WTC11 (cell line): ENCODE results near the gene SEMA4D.

Source experiments
- ATF2 ChIP-seq: sonication (generic); formaldehyde crosslinking; IDR thresholded peaks from 2 replicates; pipeline ENCODE4 v1.8.1; 2022; ENCODE audit warnings: low read depth, missing genetic modification reagents, borderline replicate concordance
- CREB1 ChIP-seq: sonication (generic); formaldehyde crosslinking; IDR thresholded peaks from 2 replicates; pipeline ENCODE4 v1.8.0; 2023; ENCODE audit warnings: mild to moderate bottlenecking, missing genetic modification reagents
- CTCF ChIP-seq: fragments of 200-600 bp; IDR thresholded peaks from 2 replicates; pipeline ENCODE4 v1.8.0; 2022; ENCODE audit warnings: antibody characterized with exemption
- E2F1 ChIP-seq: sonication (generic); formaldehyde crosslinking; IDR thresholded peaks from 2 replicates; pipeline ENCODE4 v1.8.0; 2022; ENCODE audit warnings: mild to moderate bottlenecking, missing genetic modification reagents
- ELF4 ChIP-seq: sonication (generic); formaldehyde crosslinking; IDR thresholded peaks from 2 replicates; pipeline ENCODE4 v1.8.1; 2022; ENCODE audit warnings: low read depth, mild to moderate bottlenecking, moderate library complexity, missing genetic modification reagents
- ESRRA ChIP-seq: sonication (generic); formaldehyde crosslinking; IDR thresholded peaks from 2 replicates; pipeline ENCODE4 v1.8.1; 2022; ENCODE audit warnings: mild to moderate bottlenecking, missing genetic modification reagents, borderline replicate concordance
- JAZF1 ChIP-seq: fragments of 250-450 bp; sonication (Bioruptor Pico); IDR thresholded peaks from 2 replicates; pipeline ENCODE4 v1.9.0; 2021; ENCODE audit warnings: moderate library complexity, mild to moderate bottlenecking, inconsistent platforms
- PRDM15 ChIP-seq: sonication (generic); formaldehyde crosslinking; IDR thresholded peaks from 2 replicates; pipeline ENCODE4 v1.8.0; 2022; ENCODE audit warnings: missing genetic modification reagents
- ZNF121 ChIP-seq: sonication (generic); formaldehyde crosslinking; IDR thresholded peaks from 2 replicates; pipeline ENCODE4 v1.8.0; 2023; ENCODE audit warnings: missing genetic modification reagents
- ZNF425 ChIP-seq: fragments of 250-450 bp; sonication (Bioruptor Pico); conservative IDR thresholded peaks from 2 replicates; pipeline ENCODE4 v1.9.0; 2021; ENCODE audit warnings: mild to moderate bottlenecking
- ZNF532 ChIP-seq: fragments of 250-450 bp; sonication (Bioruptor Pico); IDR thresholded peaks from 2 replicates; pipeline ENCODE4 v1.9.0; 2021; ENCODE audit warnings: mild to moderate bottlenecking, borderline replicate concordance
- ZSCAN18 ChIP-seq: fragments of 250-450 bp; sonication (Bioruptor Pico); IDR thresholded peaks from 2 replicates; pipeline ENCODE4 v2.1.2; 2022; ENCODE audit warnings: mild to moderate bottlenecking, moderate library complexity

GRCh38 chr9:89493181-89493580 is 4.7 kb downstream of the SEMA4D start:
- no peak for TF ChIP-seq CTCF
- TF ChIP-seq ESRRA (CRISPR knock-in tag), result no peak
- TF ChIP-seq ATF2, result no peak
- TF ChIP-seq PRDM15 (CRISPR knock-in tag), result no peak
- TF ChIP-seq ZSCAN18 (CRISPR knock-in tag), result no peak
- no peak for TF ChIP-seq E2F1 (CRISPR knock-in tag)
- no peak for TF ChIP-seq ZNF425 (CRISPR knock-in tag)
- TF ChIP-seq JAZF1 (CRISPR knock-in tag), result no peak
- no peak for TF ChIP-seq ZNF532 (CRISPR knock-in tag)
- no peak for TF ChIP-seq ZNF121 (CRISPR knock-in tag)
- TF ChIP-seq CREB1 (CRISPR knock-in tag), result no peak
- TF ChIP-seq ELF4 (CRISPR knock-in tag), result no peak
